Liver (tissue), 3 donors: ENCODE measurements around the gene FES.

ENCODE experiments used
- FOXA1 ChIP-seq: IDR thresholded peaks from 2 replicates; pipeline ENCODE4 v1.6.1; 2016; ENCODE audit warnings: antibody characterized with exemption
- RAD21 ChIP-seq, 2 donors: IDR thresholded peaks; 2 replicates each; pipeline ENCODE4 v1.6.1; 2016; ENCODE audit warnings: antibody characterized with exemption in 2 of 2, mild to moderate bottlenecking in 2 of 2
- TF ChIP-seq, protein P1 (sequence below): fragments of 150-350 bp; IDR thresholded peaks from 2 replicates; pipeline ENCODE4 v1.5.1; 2017; ENCODE audit warnings: improper control_type of control experiment, low read depth, low read length; ENCODE audit not compliant: missing input control
- donor health status: healthy.
- donor health status: healthy.

DNA sequence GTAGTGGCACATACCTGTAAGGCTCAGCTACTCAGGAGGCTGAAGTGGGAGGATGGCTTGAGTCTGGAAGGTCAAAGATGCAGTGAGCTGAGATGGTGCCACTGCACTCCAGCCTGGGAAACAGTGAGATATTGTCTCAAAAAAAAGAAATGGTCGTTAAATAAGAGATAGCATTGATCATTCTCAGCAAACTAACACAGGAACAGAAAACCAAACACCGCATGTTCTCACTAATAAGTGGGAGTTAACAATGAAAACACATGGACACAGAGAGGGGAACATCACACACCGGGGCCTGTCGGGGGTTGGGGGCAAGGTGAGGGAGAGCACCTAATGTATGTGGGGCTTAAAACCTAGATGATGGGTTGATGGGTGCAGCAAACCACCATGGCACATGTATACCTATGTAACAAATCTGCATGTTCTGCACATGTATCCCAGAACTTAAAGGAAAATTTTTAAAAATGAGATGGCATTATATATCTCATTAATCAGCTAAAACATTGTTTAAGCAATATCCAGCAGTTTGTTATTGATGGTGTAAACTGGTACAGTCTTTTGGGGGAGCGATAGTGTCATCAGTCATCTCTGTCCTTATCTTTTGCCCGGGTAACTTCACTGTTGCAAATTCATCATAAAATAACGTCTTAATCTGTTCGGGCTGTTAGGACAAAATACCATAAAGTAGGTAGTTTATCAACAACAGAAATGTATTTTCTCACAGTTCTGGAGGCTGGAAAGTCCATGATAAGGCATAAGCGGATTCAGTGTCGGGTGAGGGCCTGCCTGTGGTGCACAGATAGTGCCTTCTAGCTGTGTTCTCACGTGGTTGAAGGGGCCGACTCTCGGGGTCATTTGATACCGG is 17.1 kb downstream of the FES start:
- TF ChIP-seq, protein P1, sequence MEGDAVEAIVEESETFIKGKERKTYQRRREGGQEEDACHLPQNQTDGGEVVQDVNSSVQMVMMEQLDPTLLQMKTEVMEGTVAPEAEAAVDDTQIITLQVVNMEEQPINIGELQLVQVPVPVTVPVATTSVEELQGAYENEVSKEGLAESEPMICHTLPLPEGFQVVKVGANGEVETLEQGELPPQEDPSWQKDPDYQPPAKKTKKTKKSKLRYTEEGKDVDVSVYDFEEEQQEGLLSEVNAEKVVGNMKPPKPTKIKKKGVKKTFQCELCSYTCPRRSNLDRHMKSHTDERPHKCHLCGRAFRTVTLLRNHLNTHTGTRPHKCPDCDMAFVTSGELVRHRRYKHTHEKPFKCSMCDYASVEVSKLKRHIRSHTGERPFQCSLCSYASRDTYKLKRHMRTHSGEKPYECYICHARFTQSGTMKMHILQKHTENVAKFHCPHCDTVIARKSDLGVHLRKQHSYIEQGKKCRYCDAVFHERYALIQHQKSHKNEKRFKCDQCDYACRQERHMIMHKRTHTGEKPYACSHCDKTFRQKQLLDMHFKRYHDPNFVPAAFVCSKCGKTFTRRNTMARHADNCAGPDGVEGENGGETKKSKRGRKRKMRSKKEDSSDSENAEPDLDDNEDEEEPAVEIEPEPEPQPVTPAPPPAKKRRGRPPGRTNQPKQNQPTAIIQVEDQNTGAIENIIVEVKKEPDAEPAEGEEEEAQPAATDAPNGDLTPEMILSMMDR: no peak
- no peak for TF ChIP-seq FOXA1
- no peak for TF ChIP-seq RAD21 (IDR thresholded peaks at IDR 0.05)
